K562 (cell line): ENCODE measurements around the gene LTN1. TPM values are rescaled to one million over a fixed set of nuclear protein-coding genes. Genes with fewer than 3 reads are reported as not detected.

Experiments used
- CEBPZ ChIP-seq: fragments of 150-350 bp; IDR thresholded peaks from 2 replicates; pipeline ENCODE4 v1.6.1; 2014; ENCODE audit warnings: low read depth, mild to moderate bottlenecking, low read length, borderline replicate concordance
- ESRRA ChIP-seq: fragments of 450-650 bp; IDR thresholded peaks from 2 replicates; pipeline ENCODE4 v1.6.1; 2014; ENCODE audit warnings: low read depth, mild to moderate bottlenecking, moderate library complexity, borderline replicate concordance
- KDM2B ChIP-seq: fragments of 250-450 bp; sonication (Bioruptor Pico); IDR thresholded peaks from 2 replicates; pipeline ENCODE4 v1.8.0; 2021; ENCODE audit warnings: mild to moderate bottlenecking, moderate library complexity
- MAFF ChIP-seq: IDR thresholded peaks from 2 replicates; pipeline ENCODE4 v1.6.1; 2012; ENCODE audit warnings: low read length, improper control_type of control experiment
- MAFK ChIP-seq: IDR thresholded peaks from 2 replicates; pipeline ENCODE4 v1.6.1; 2011; ENCODE audit warnings: low read length, improper control_type of control experiment
- MCM7 ChIP-seq, 2 experiments: fragments of 450-650 bp; IDR thresholded peaks; 2 replicates each; pipeline ENCODE4 v1.6.1; 2016 to 2018
- NR4A1 ChIP-seq, 2 experiments: fragments of 250-450 bp in 1 of 2; fragments of 450-650 bp in 1 of 2; sonication (Bioruptor Pico) in 1 of 2; IDR thresholded peaks; 2 replicates each; pipeline versions ENCODE4 v1.4.0 to v1.6.1; 2016 to 2020; ENCODE audit warnings: mild to moderate bottlenecking in 2 of 2, missing compliant biosample characterization in 1 of 2, missing genetic modification characterization in 1 of 2, moderate library complexity in 1 of 2
- RBM39 ChIP-seq: fragments of 200-400 bp; formaldehyde crosslinking; optimal IDR thresholded peaks from 2 replicates; pipeline ENCODE3; 2018; ENCODE audit warnings: low read depth, low read length
- SAP30 ChIP-seq: fragments of 200-600 bp; sonication (generic); IDR thresholded peaks from 2 replicates; pipeline ENCODE4 v1.6.1; 2012; ENCODE audit warnings: borderline replicate concordance, low read depth, mild to moderate bottlenecking, moderate library complexity, low read length, control low read depth, inconsistent platforms; ENCODE audit not compliant: insufficient read depth, poor library complexity, severe bottlenecking
- TAF9B ChIP-seq: fragments of 450-650 bp; IDR thresholded peaks from 2 replicates; pipeline ENCODE4 v1.6.1; 2018; ENCODE audit warnings: mild to moderate bottlenecking; ENCODE audit not compliant: partially characterized antibody
- TCF7L2 ChIP-seq: fragments of 150-350 bp; IDR thresholded peaks from 2 replicates; pipeline ENCODE4 v1.6.1; 2016; ENCODE audit warnings: low read depth, mild to moderate bottlenecking, low read length, moderate library complexity
- ZNF316 ChIP-seq: fragments of 450-650 bp; IDR thresholded peaks from 2 replicates; pipeline ENCODE4 v1.6.1; 2016
- ZNF518B ChIP-seq: fragments of 250-450 bp; sonication (Bioruptor Pico); IDR thresholded peaks from 2 replicates; pipeline ENCODE4 v1.5.0; 2021; ENCODE audit warnings: mild to moderate bottlenecking, moderate library complexity
- ZNF76 ChIP-seq: fragments of 250-450 bp; sonication (Bioruptor Pico); IDR thresholded peaks from 2 replicates; pipeline ENCODE4 v1.4.0; 2020; ENCODE audit warnings: mild to moderate bottlenecking, moderate library complexity, borderline replicate concordance
- polyA plus RNA-seq, 8 experiments: library from polyadenylated mRNA; depleted of rRNA in 4 of 8; stranded (reverse) in 5 of 8; unstranded in 3 of 8; fragments of >200 nt; fragmentation: Nextera tagmentation in 2 of 8; fragmentation: Illumina TruSeq in 1 of 8; extraction: Ambion mirVana in 2 of 8; extraction: Trizol in 1 of 8; gene quantifications; 2 replicates each; pipeline versions ENCODE4 v1.2.1 to v1.2.3, GENCODE V29; 2011 to 2014; ENCODE audit warnings: inconsistent platforms in 1 of 8, missing spikeins in 1 of 8
- total RNA-seq, 7 experiments: library from RNA; depleted of rRNA in 6 of 7; stranded (reverse); fragments of >200 nt in 6 of 7; fragmentation: Illumina TruSeq in 2 of 7; extraction: Trizol in 2 of 7; gene quantifications; 2 replicates each; pipeline versions ENCODE4 v1.2.1 to v1.2.3, GENCODE V29; 2011 to 2021; ENCODE audit warnings: low replicate concordance in 1 of 7
- TF ChIP-seq, protein P1 (sequence below): fragments of 450-650 bp; IDR thresholded peaks from 2 replicates; pipeline ENCODE4 v1.6.1; 2016; ENCODE audit warnings: missing biosample characterization, missing genetic modification characterization

Gene LTN1
- total and polyA plus RNA-seq, 9 of the 15 experiments (the other 6 are each of a cell fraction or from before 2014, with no cell fraction given) = 15.7 to 49.6 (median 28.7) TPM

- TF ChIP-seq RBM39 = no peak
- no peak for TF ChIP-seq MCM7 (IDR thresholded peaks at IDR 0.05)
- no peak for TF ChIP-seq ZNF518B (CRISPR knock-in tag)
- TF ChIP-seq MAFF = peak; percentile 59
- TF ChIP-seq, protein P1, sequence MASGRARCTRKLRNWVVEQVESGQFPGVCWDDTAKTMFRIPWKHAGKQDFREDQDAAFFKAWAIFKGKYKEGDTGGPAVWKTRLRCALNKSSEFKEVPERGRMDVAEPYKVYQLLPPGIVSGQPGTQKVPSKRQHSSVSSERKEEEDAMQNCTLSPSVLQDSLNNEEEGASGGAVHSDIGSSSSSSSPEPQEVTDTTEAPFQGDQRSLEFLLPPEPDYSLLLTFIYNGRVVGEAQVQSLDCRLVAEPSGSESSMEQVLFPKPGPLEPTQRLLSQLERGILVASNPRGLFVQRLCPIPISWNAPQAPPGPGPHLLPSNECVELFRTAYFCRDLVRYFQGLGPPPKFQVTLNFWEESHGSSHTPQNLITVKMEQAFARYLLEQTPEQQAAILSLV (tag) = no peak
- TF ChIP-seq TAF9B = no peak
- peak; percentile 88 for TF ChIP-seq ZNF316
- no peak for TF ChIP-seq ZNF76 (CRISPR knock-in tag)
- TF ChIP-seq KDM2B (CRISPR knock-in tag) = no peak
- no peak for TF ChIP-seq SAP30
- peak; percentile 56 for TF ChIP-seq MAFK
- TF ChIP-seq TCF7L2 = no peak
- TF ChIP-seq CEBPZ = no peak
- TF ChIP-seq NR4A1 (CRISPR knock-in tag; IDR thresholded peaks at IDR 0.05) = no peak
- no peak for TF ChIP-seq NR4A1 (tag; IDR thresholded peaks at IDR 0.05)
- TF ChIP-seq ESRRA = no peak
Observed at GRCh38 chr21:28979092-28979491, 13.6 kb downstream of the LTN1 start (continued).
